Measurements from ENCODE around the gene CAMTA1.

CAMTA1 gene

GRCh38 chr1:7111853-7112252 lies 326.6 kb downstream of the CAMTA1 start:
- TF ChIP-seq ZNF274 (IDR thresholded peaks at IDR 0.05; ENCODE audit: low read depth, low read length) = no peak
- H3K4me3 ChIP-seq (ENCODE audit: low read length) = no peak overlapping the region

- no peak for TF ChIP-seq ZNF274 (IDR thresholded peaks at IDR 0.05; ENCODE audit: low read depth, low read length)
- no peak overlapping the region for H3K4me3 ChIP-seq (ENCODE audit: low read length)
Measured at GRCh38 chr1:7113136-7113535, 327.9 kb downstream of the CAMTA1 start.

DNA sequence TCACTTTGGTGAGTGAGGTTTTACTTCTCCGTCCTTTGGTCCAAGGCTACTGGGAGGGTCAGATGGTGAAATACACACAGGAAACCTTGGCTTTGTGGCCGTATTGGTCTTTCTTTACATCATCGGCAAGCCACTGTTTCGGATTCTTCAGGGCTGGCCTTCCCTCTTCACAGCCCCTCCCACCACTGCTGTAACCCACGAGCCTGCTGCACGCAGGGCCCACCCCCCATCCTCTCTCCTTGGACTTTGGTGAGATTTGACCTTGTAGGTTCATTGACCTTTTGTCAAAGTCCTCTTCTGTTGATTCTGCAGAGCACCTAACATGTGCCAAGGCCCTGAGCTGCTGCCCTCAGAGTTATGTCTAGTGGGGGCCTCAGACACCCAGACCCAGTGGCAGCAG lies 328.6 kb downstream of the CAMTA1 start:
- no peak for TF ChIP-seq ZNF274 (IDR thresholded peaks at IDR 0.05; ENCODE audit: low read depth, low read length)
- H3K4me3 ChIP-seq (ENCODE audit: low read length) = no peak overlapping the region

DNA sequence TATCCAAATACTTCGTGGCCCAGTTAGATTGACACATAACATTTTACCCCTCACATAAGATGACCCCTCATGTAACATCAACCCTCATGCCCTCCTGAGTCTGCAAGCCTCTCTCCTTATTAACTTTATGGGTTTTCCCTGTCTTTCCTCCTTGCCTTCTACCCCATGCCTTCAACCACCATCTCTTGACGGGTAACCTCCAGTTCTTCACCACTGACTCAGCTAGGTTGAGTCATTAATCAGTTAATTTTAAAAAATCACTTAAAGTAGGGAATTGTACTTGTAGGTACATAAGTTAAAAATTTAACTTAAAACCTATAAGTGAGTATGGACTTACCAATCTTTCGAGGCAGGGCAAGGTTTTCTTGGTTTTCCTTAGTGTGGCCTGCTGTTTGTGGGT lies 330.7 kb downstream of the CAMTA1 start:
- H3K4me3 ChIP-seq (ENCODE audit: low read length) = no peak overlapping the region
- no peak for TF ChIP-seq ZNF274 (IDR thresholded peaks at IDR 0.05; ENCODE audit: low read depth, low read length)

GRCh38 chr1:7117399-7118281 lies 332.4 kb downstream of the CAMTA1 start:
- no peak for TF ChIP-seq ZNF274 (IDR thresholded peaks at IDR 0.05; ENCODE audit: low read depth, low read length)
- no peak overlapping the region for H3K4me3 ChIP-seq (ENCODE audit: low read length)

DNA sequence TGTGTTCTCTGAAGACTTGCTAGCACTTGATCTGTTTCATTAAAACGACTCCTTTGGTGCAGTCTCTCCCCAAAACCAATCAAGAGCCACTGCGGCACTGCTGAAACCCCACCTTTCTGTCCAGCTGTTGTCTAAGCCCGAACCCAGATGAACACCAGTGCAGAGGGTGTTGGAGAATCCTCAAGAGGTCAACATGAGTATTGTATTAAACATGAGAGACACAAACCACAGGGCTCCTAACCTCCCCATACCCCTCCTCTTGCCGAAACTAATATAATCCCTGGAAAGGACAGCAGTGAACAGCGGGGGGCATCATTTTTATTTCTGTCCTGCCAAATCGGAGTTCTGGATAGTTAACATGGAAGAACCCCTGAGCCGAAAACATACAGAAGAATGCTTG lies 333.9 kb downstream of the CAMTA1 start:
- TF ChIP-seq ZNF274 (IDR thresholded peaks at IDR 0.05; ENCODE audit: low read depth, low read length) = no peak
- H3K4me3 ChIP-seq (ENCODE audit: low read length) = no peak overlapping the region

DNA sequence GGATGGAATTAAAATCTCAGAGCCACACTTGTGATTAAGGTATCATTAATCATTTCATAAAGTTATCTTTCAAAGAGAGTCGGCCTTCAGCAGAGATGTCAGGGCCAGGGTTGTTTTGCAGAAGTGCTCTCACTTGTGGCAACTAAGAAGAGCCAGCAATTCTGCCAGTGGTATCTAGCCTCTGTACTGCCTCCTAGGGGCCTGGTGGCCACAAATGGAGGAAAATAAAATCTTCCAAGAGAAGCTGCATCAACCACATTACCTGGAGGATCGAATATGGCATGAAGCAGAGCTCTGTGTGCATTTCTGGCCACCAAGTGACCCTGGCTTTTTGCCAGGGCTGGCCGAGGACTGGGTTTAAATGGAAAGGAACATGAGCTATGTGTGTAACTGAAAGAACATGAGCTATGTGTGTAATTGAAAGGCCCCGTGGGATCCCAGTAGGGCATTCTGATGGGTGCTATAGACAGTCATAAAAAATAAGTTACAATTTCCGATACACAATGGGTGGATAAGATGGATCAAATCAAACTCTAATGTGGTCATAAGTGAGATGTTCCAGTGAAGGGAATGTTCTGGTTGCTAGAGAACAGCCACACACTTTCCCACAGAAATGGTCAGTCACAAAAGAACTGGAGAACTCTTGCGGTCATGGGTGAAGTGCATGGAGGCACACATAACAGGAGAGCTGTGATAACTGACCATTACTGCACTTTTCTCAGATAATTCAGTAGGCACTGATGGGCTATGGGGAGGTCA lies 335.8 kb downstream of the CAMTA1 start:
- no peak overlapping the region for H3K4me3 ChIP-seq (ENCODE audit: low read length)

DNA sequence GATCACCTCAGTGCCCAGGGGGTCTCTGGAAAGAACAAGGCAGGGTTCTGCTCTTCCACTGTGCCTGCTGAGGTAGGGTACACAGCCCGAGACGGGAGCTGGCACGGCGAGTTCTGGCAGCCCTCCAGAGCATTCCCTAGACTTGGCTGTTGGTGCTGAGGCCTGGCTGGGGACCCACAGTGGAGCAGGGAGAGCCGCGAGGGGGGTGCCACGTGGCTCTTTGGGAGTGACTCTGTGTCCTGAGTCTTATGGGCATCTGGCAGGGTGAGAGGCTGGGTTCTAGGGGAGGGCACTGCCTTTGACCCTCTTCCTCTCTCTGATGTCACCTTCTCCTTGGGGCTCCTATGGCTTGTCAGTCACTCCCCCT lies 336.4 kb downstream of the CAMTA1 start:
- no peak for TF ChIP-seq ZNF274 (IDR thresholded peaks at IDR 0.05; ENCODE audit: low read depth, low read length)
- H3K4me3 ChIP-seq (ENCODE audit: low read length) = no peak overlapping the region

More for the DNA sequence above, 335.8 kb downstream of the CAMTA1 start:
- TF ChIP-seq ZNF274 (IDR thresholded peaks at IDR 0.05; ENCODE audit: low read depth, low read length) = no peak

- no peak for TF ChIP-seq ZNF274 (IDR thresholded peaks at IDR 0.05; ENCODE audit: low read depth, low read length)
- H3K4me3 ChIP-seq (ENCODE audit: low read length) = no peak overlapping the region
Measured at GRCh38 chr1:7127322-7128075, 342.2 kb downstream of the CAMTA1 start.

DNA sequence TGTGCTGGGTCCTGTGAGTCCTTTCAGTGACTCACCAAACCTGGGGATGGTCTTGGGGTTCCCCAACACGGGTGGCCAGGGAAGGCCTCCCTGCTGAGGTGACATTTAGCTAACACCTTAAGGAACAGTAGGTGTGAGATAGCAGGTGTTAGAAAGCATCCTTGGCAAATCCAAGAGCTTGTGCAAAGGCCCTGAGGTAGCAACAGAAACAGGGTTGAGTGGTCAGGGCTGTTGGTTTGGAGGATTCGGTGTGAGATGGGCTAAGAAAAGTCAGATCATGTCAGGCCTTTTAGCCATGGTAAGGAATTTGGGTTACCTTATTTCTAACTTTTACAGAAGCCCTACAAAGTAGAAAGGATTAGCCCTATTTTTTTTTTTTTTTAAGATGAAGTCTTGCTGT lies 343.0 kb downstream of the CAMTA1 start:
- TF ChIP-seq ZNF274 (IDR thresholded peaks at IDR 0.05; ENCODE audit: low read depth, low read length) = no peak
- H3K4me3 ChIP-seq (ENCODE audit: low read length) = no peak overlapping the region

DNA sequence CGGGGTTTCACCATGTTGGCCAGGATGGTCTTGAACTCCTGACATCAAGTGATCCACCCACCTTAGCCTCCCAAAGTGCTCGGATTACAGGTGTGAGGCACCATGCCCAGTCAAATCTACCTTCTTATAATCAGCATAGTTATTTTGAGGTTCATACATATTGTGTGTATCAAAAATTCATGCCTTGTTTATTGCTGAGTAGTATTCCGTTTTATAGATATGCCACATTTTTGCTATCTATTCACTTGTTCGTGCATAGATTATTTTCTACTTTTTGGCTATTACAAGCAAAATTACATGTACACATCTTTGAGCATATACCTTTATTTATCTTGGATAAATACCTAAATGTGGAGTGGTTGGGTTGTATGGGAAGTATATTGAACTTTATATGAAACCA lies 344.9 kb downstream of the CAMTA1 start:
- H3K4me3 ChIP-seq (ENCODE audit: low read length) = no peak overlapping the region
- no peak for TF ChIP-seq ZNF274 (IDR thresholded peaks at IDR 0.05; ENCODE audit: low read depth, low read length)

DNA sequence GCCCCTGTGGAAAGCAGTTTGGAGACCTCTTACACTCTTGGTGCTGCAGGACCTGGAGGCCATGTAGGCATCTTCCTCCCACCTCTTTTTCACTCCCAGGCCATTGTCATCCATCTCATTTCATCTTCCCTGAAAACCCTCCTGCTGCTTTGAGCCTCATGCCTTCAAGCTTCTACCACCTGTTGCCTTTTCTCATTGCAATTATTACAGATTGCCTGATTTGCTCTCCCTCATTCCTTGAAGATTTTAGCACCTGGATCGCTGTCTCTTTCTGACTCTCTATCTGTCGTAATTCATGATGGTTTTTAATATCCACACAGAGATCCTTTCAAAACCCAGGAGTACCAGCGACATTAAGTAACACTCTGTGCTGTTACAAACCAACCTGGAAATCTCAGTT lies 350.2 kb downstream of the CAMTA1 start:
- H3K4me3 ChIP-seq (ENCODE audit: low read length) = no peak overlapping the region
- TF ChIP-seq ZNF274 (IDR thresholded peaks at IDR 0.05; ENCODE audit: low read depth, low read length) = no peak

GRCh38 chr1:7136166-7136953 lies 351.1 kb downstream of the CAMTA1 start:
- no peak for TF ChIP-seq ZNF274 (IDR thresholded peaks at IDR 0.05; ENCODE audit: low read depth, low read length)
- no peak overlapping the region for H3K4me3 ChIP-seq (ENCODE audit: low read length)

DNA sequence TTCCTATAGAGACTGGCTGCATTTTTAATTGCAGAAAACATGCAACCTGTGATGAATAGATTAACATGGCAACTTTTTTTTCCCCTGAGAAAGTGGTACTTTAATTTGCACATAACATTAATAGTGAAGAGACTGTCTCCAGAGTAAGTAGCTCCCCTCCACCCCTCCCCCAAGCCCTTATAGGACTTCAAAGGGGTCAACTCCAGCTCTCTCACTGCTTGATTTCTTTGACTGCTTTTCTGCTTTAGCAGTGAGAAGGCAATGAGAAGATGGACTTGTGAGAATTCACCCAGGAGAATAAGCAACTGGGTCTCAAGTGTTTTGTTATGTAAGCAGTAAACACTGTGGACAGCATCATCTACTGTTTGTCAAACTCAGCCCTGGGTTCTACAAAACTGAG lies 355.0 kb downstream of the CAMTA1 start:
- no peak overlapping the region for H3K4me3 ChIP-seq (ENCODE audit: low read length)
- no peak for TF ChIP-seq ZNF274 (IDR thresholded peaks at IDR 0.05; ENCODE audit: low read depth, low read length)

Measured in GM08714 (cell line).